Hair follicular keratinocyte (primary cell): Measurements from ENCODE around the gene DEFB132. TPM values are rescaled to one million over a fixed set of nuclear protein-coding genes. Genes with fewer than 3 reads are reported as not detected.

Source experiments
- total RNA-seq: library from RNA; depleted of rRNA; stranded (reverse); fragments of >200 nt; gene quantifications from 2 replicates; pipeline ENCODE4 v1.2.3, GENCODE V29; 2015

The DEFB132 gene
- not detected in 2 replicates for total RNA-seq

DNA sequence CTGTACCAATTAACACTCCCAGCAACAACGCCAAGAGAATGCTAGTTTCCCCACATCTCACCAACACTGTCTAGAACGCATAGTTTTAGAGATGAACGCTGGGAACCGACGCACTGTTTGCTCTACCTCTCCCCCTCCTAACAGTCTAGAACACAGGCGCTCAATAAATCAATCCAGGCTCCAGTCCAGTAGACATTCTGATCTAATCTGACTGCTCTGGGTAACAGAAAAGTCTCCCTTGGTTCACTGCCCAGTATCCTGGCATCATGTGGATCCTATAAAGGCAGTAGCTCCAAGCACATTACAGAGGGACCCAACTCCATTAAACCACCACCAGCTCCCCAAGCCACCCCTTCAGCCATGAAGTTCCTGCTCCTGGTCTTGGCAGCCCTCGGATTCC, at the start of gene DEFB132:
TSS of gene DEFB132 (plus strand) at position 306 of the 400 bp plus-strand sequence. CDS start at position 361, 55 bp downstream.

DNA sequence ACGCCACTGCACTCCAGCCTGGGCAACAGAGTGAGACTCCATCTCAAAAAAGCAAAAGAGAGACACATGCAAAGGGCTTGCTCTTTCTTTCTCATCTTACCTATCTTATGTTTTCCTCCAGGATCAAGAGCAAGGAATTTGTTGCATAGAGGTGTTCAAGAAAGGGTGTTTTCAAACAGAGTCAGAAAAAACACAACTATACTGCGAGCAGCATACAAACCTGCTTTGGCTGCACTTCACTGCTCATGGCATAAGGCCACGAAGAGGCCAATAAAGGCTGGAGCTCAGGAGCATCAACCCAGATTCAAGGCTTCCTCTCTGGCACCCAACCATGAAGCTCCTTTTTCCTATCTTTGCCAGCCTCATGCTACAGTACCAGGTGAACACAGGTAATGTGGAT, 30.6 kb upstream of the DEFB132 start, which contains the start of gene DEFB129:
TSS of gene DEFB129 (plus strand) at position 301 of the 400 bp plus-strand sequence. CDS start at position 332, 31 bp downstream.

GRCh38 chr20:290084-290831, 32.7 kb downstream of the DEFB132 start, which contains the start of gene C20orf96:
TSS of gene C20orf96 (minus strand) at chr20:290750. CDS start at chr20:290610, 140 bp downstream.

DNA sequence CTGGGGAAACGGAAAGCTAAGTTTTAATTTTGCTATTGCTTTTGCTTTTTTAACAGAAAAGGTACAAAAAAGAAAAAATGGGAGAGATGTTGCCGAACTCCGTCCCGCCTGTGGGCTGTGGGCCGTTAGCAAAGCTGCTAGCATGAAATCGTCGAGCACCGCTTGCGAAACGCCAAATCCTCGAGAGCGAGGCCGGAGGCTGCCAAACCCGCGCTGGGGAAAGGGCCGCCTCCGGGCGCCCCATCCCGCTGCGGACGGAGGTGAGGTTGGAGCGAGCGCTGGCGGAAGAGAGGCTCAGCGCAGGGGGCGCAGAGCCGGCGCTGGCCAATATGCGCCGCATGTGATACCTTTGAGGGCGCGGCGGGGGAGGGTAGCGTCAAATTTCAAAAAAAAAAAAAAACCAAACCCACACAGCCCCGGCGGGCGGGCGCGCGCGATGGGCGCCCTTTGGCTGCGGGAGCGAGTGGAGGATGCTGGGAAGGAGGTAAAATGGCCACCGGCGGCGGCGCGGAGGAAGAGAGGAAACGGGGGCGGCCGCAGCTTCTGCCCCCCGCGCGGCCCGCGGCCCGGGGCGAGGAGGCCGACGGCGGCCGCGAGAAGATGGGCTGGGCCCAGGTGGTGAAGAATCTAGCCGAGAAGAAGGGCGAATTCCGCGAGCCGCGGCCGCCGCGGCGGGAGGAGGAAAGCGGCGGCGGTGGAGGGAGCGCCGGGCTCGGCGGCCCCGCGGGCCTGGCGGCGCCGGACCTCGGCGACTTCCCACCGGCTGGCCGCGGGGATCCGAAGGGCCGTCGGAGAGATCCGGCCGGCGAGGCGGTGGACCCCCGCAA, 39.8 kb downstream of the DEFB132 start, which contains the start of gene ZCCHC3:
TSS of gene ZCCHC3 (plus strand) at position 473 of the 827 bp plus-strand sequence. CDS start at position 490, 17 bp downstream.

Other genes starting within 250 kb of the DEFB132 start
- gene DEFB125, start 170.1 kb upstream of the DEFB132 start, total RNA-seq = not detected in 2 replicates
- not detected in 2 replicates for gene DEFB126, start 115.1 kb upstream of the DEFB132 start, total RNA-seq
- gene DEFB127, start 100.3 kb upstream of the DEFB132 start, total RNA-seq = not detected in 2 replicates
- not detected in 2 replicates for gene DEFB128, start 68.0 kb upstream of the DEFB132 start, total RNA-seq
- gene DEFB129, start 30.5 kb upstream of the DEFB132 start, total RNA-seq = not detected in 2 replicates
- gene C20orf96, start 33.0 kb downstream of the DEFB132 start, total RNA-seq = 0.15 and 0.23 TPM in 2 replicates
- 9.2 and 11.5 TPM in 2 replicates for gene ZCCHC3, start 39.8 kb downstream of the DEFB132 start, total RNA-seq
- gene SOX12, start 67.8 kb downstream of the DEFB132 start, total RNA-seq = 6.6 and 8.9 TPM in 2 replicates
- 38.7 and 58.4 TPM in 2 replicates for gene NRSN2, start 89.4 kb downstream of the DEFB132 start, total RNA-seq
- 309 and 564 TPM in 2 replicates for gene TRIB3, start 123.0 kb downstream of the DEFB132 start, total RNA-seq
- gene RBCK1, start 150.6 kb downstream of the DEFB132 start, total RNA-seq = 190 and 417 TPM in 2 replicates
- 21.2 and 31.8 TPM in 2 replicates for gene TBC1D20, start 204.8 kb downstream of the DEFB132 start, total RNA-seq